CD14-positive monocyte (primary cell): ENCODE data around the gene CASR. TPM values are rescaled to one million over a fixed set of nuclear protein-coding genes. Genes with fewer than 3 reads are reported as not detected.

ENCODE experiments used
- DNase-seq, 3 donors: peaks; one replicate each; pipeline ENCODE4 v3.0.0-alpha.2; 2011 to 2022
- H2AFZ ChIP-seq: 2 replicates; pipeline ENCODE4 v1.6.0; 2012; ENCODE audit warnings: mild to moderate bottlenecking, low read depth, low read length, inconsistent platforms; ENCODE audit not compliant: insufficient read depth, poor library complexity, severe bottlenecking
- H3K27ac ChIP-seq, 2 donors: 1 replicate in 1 of 2; 2 replicates in 1 of 2; pipeline ENCODE4 v1.5.1; 2012 to 2013; ENCODE audit warnings: low read length in 2 of 2, control low read depth in 1 of 2, inconsistent platforms in 1 of 2, low read depth in 1 of 2, mild to moderate bottlenecking in 1 of 2
- H3K27me3 ChIP-seq, 2 donors: one replicate each; pipeline versions ENCODE4 v1.6.0 to v1.6.1; 2011 to 2013; ENCODE audit warnings: low read length in 2 of 2; ENCODE audit not compliant: control insufficient read depth in 2 of 2, insufficient read depth in 2 of 2
- H3K36me3 ChIP-seq, 2 donors: replicated peaks in 1 of 2; 1 replicate in 1 of 2; 2 replicates in 1 of 2; pipeline versions ENCODE4 v1.5.1 to v1.6.1; 2012 to 2013; ENCODE audit warnings: low read length in 2 of 2, control low read depth in 1 of 2, inconsistent platforms in 1 of 2, mild to moderate bottlenecking in 1 of 2; ENCODE audit not compliant: insufficient read depth in 2 of 2, control insufficient read depth in 1 of 2
- H3K4me1 ChIP-seq, 2 donors: 1 replicate in 1 of 2; 2 replicates in 1 of 2; pipeline versions ENCODE4 v1.5.1 to v1.6.1; 2012 to 2013; ENCODE audit warnings: low read length in 2 of 2, control low read depth in 1 of 2, inconsistent platforms in 1 of 2, mild to moderate bottlenecking in 1 of 2, moderate library complexity in 1 of 2; ENCODE audit not compliant: insufficient read depth in 2 of 2, control insufficient read depth in 1 of 2
- H3K4me2 ChIP-seq: replicated peaks from 2 replicates; pipeline ENCODE3; 2012; ENCODE audit warnings: low read length, moderate library complexity, mild to moderate bottlenecking; ENCODE audit not compliant: poor library complexity, severe bottlenecking; ENCODE audit errors: extremely low read depth
- H3K4me3 ChIP-seq, 3 experiments: fragments of 200-600 bp in 1 of 3; sonication (generic) in 1 of 3; replicated peaks in 1 of 3; 1 replicate in 2 of 3; 2 replicates in 1 of 3; pipeline ENCODE4 v1.5.1; 2011 to 2013; ENCODE audit warnings: low read length in 3 of 3, mild to moderate bottlenecking in 3 of 3, control low read depth in 2 of 3, low read depth in 2 of 3, inconsistent platforms in 1 of 3, moderate library complexity in 1 of 3
- H3K79me2 ChIP-seq: 2 replicates; pipeline ENCODE4 v1.6.0; 2012; ENCODE audit warnings: mild to moderate bottlenecking, control low read depth, inconsistent platforms, low read length, moderate library complexity; ENCODE audit not compliant: insufficient read depth
- H3K9ac ChIP-seq: 2 replicates; pipeline ENCODE4 v1.6.0; 2017; ENCODE audit warnings: low read length, mild to moderate bottlenecking; ENCODE audit not compliant: insufficient read depth, poor library complexity, severe bottlenecking
- H3K9me3 ChIP-seq, 2 donors: replicated peaks in 1 of 2; 1 replicate in 1 of 2; 2 replicates in 1 of 2; pipeline versions ENCODE4 v1.5.1 to v1.6.1; 2012 to 2013; ENCODE audit warnings: low read length in 2 of 2, control low read depth in 1 of 2; ENCODE audit not compliant: control insufficient read depth in 1 of 2, insufficient read depth in 1 of 2
- H4K20me1 ChIP-seq: 2 replicates; pipeline ENCODE4 v1.6.0; 2012; ENCODE audit warnings: mild to moderate bottlenecking, low read length, control low read depth, moderate library complexity; ENCODE audit not compliant: insufficient read depth
- H3K27ac Mint-ChIP-seq, 7 donors: one replicate each; pipeline ENCODE4 v1.8.0; 2020; ENCODE audit warnings: mild to moderate bottlenecking in 7 of 7, mixed read lengths in 7 of 7, moderate library complexity in 6 of 7, inconsistent platforms in 2 of 7
- H3K27me3 Mint-ChIP-seq, 3 donors: one replicate each; pipeline ENCODE4 v1.8.0; 2021 to 2022; ENCODE audit warnings: low read depth in 3 of 3, mild to moderate bottlenecking in 3 of 3, mixed read lengths in 3 of 3, moderate library complexity in 3 of 3, inconsistent platforms in 1 of 3
- H3K36me3 Mint-ChIP-seq, 2 donors: one replicate each; pipeline ENCODE4 v1.8.0; 2020; ENCODE audit warnings: mixed read lengths in 2 of 2, inconsistent platforms in 1 of 2, mild to moderate bottlenecking in 1 of 2
- H3K4me1 Mint-ChIP-seq: one replicate; pipeline ENCODE4 v1.8.0; 2020; ENCODE audit warnings: mild to moderate bottlenecking, mixed read lengths
- H3K4me3 Mint-ChIP-seq, 2 donors: one replicate each; pipeline ENCODE4 v1.8.0; 2020; ENCODE audit warnings: mild to moderate bottlenecking in 2 of 2, mixed read lengths in 2 of 2, moderate library complexity in 1 of 2
- H3K9me3 Mint-ChIP-seq, 7 donors: one replicate each; pipeline ENCODE4 v1.8.0; 2020 to 2022; ENCODE audit warnings: mixed read lengths in 7 of 7, mild to moderate bottlenecking in 6 of 7, moderate library complexity in 6 of 7, inconsistent platforms in 2 of 7
- CTCF ChIP-seq: fragments of 200-600 bp; IDR thresholded peaks from one replicate; pipeline ENCODE4 v1.8.0; 2022; ENCODE audit warnings: antibody characterized with exemption, mild to moderate bottlenecking
- WGBS: methylation state at CpG from one replicate; pipeline ENCODE4 v1.1.5; 2013; ENCODE audit warnings: missing lambda C conversion rate; ENCODE audit not compliant: insufficient coverage; 5-methylcytosine and 5-hydroxymethylcytosine counted together
- intact Hi-C, 2 donors: fragments of 100-400 bp; cut with micrococcal nuclease; formaldehyde crosslinking; loops; one replicate each; pipeline versions ENCODE4 v1.15.0 to v1.15.1; 2023
- polyA plus RNA-seq, 3 donors: library from polyadenylated mRNA; depleted of rRNA in 1 of 3; unstranded in 2 of 3; stranded (reverse) in 1 of 3; fragments of 300-500 nt in 2 of 3; fragments of >200 nt in 1 of 3; fragmentation: Illumina TruSeq in 2 of 3; gene quantifications; 1 replicate in 2 of 3; 2 replicates in 1 of 3; pipeline ENCODE4 v1.2.3, GENCODE V29; 2012 to 2021

Gene CASR
- polyA plus RNA-seq, 3 donors, result 0.01 TPM; not detected in 2

DNA sequence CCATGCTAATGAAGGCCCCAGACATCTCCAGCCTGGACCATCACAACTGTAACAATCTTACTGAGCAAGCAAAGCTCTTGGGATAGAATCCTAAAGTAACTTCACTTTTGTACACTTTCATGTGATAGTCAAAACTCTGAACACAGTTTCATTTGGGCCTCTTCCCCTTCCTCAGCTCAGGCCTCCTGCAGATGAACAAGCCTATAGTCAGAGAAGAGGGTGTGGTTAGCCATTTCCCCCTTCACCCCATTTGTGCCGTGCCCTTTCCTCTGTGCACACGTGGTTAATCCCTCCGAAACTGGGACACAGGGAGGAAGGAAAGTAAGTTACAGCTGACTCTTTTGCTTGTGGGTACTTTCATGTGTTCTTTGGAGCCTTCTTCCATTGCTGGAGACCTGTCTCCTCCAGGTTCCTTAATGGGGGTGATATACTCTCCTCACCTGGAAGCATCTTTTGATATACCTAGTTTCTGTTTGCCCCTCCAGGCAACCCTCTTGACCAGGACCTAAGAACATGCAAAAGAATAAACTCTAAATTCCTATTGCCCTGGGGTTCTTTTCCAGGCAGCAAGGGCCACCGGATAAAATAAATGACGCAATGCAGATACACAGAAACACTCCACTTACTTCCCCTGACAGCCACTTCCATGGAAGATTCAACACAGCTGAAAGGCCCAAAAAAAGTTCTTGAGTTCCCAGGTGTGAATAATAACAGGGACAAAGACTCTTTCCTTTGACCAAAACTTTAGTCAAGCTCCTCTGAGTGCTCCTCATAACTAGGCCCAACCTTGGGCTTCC, 112.0 kb downstream of the CASR start:
- intact Hi-C loops, result loop anchor here (5.0 to 10.0 kb wide), 4 partner anchors 61 to 748 kb away; partner anchors contain the start of gene POLQ (in 1 of the 2)
- Histone ChIP-seq H3K9ac (no peak overlapping the region), H3K79me2 (no peaks in the 10 kb centered on the region), H3K9me3 (no peaks in the 10 kb centered on the region), H3K27ac (peak overlapping the region; percentile 59 to 87), H3K4me1 (peaks cover 31 to 50% of the 10 kb centered on the region in 2 donors), H3K4me3 (peak overlapping the region in 2 of 3 experiments; percentile 27 to 55), H2AFZ (peak overlapping the region; percentile 51), H3K4me2 (peak overlapping the region; percentile 59), H4K20me1 (no peaks in the 10 kb centered on the region), H3K36me3 (no peaks in the 10 kb centered on the region), H3K27me3 (no peaks in the 10 kb centered on the region)
- Mint-ChIP-seq H3K4me1 (peaks cover 23% of the 10 kb centered on the region), H3K27me3 (no peaks in the 10 kb centered on the region), H3K36me3 (no peaks in the 10 kb centered on the region), H3K4me3 (no peak overlapping the region), H3K27ac (no peak overlapping the region), H3K9me3 (no peaks in the 10 kb centered on the region)
- no peak for TF ChIP-seq CTCF
- DNase-seq, result peak; percentile 61 to 78 (median 73)
- WGBS, result 10% methylated on average over 2 of the region's 5 CpGs

DNA sequence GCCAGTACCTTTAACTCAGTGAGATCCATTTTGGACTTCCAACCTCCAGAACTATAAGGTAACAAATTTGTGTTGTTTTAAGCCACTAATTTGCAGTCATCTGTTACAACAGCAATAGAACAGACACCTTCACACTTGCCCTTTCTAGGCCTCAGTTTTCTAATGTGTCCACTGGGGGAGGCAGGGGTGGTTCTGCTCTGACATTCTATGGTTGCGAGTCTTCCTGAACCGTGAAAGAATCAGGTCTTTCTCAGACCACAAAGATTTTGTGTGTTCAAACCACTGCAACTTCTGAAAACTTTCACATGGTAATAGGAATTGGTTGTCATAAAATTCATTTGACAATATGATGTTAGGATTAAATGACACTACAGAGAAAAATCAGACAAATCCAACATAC, 114.8 kb downstream of the CASR start:
- H3K4me1 ChIP-seq, result peaks cover 31 to 57% of the 10 kb centered on the region in 2 donors
- intact Hi-C loops, result loop anchor here (5.0 to 10.0 kb wide), 4 partner anchors 63 to 751 kb away; partner anchors contain the start of gene POLQ (in 1 of the 2)
- no peak overlapping the region for H3K27ac ChIP-seq
- no peak overlapping the region for H3K9ac ChIP-seq
- no peaks in the 10 kb centered on the region for H4K20me1 ChIP-seq
- H3K4me3 Mint-ChIP-seq, result no peak overlapping the region
- no peaks in the 10 kb centered on the region for H3K9me3 Mint-ChIP-seq
- H2AFZ ChIP-seq, result peak overlapping the region; percentile 62
- no peaks in the 10 kb centered on the region for H3K9me3 ChIP-seq
- DNase-seq, result no peak
- H3K4me2 ChIP-seq, result no peak overlapping the region
- no peak overlapping the region for H3K27ac Mint-ChIP-seq
- WGBS, result no CpG with 5 or more reads among the region's 2 CpGs
- H3K36me3 ChIP-seq, result no peaks in the 10 kb centered on the region
- peaks cover 22% of the 10 kb centered on the region for H3K4me1 Mint-ChIP-seq
- no peaks in the 10 kb centered on the region for H3K36me3 Mint-ChIP-seq
- H3K79me2 ChIP-seq, result no peaks in the 10 kb centered on the region
- H3K27me3 ChIP-seq, result no peaks in the 10 kb centered on the region
- TF ChIP-seq CTCF, result no peak
- H3K4me3 ChIP-seq, result no peak overlapping the region
- H3K27me3 Mint-ChIP-seq, result no peaks in the 10 kb centered on the region
